Astrocyte (in vitro differentiated cells and primary cell): Measurements from ENCODE around the gene JAK2. TPM values are rescaled to one million over a fixed set of nuclear protein-coding genes. Genes with fewer than 3 reads are reported as not detected.

Experiments
- DNase-seq: peaks from one replicate; pipeline ENCODE4 v3.0.0-alpha.2; 2010; ENCODE audit warnings: low read depth
- FAIRE-seq: peaks from 2 replicates; lab custom pipeline; 2011; peaks lifted over from hg19 to GRCh38; lab: Jason Lieb, UNC
- H2AFZ ChIP-seq: 2 replicates; pipeline ENCODE4 v1.6.0; 2012; ENCODE audit warnings: low read depth, low read length, inconsistent platforms
- H3K27ac ChIP-seq: 2 replicates; pipeline ENCODE4 v1.5.1; 2011; ENCODE audit warnings: low read depth, low read length, inconsistent platforms
- H3K27me3 ChIP-seq: 2 replicates; pipeline ENCODE4 v1.6.0; 2011; ENCODE audit warnings: low read length, inconsistent platforms; ENCODE audit not compliant: insufficient read depth
- H3K36me3 ChIP-seq: 2 replicates; pipeline ENCODE4 v1.5.1; 2011; ENCODE audit warnings: low read length, inconsistent platforms; ENCODE audit not compliant: insufficient read depth
- H3K4me1 ChIP-seq: 2 replicates; pipeline ENCODE4 v1.5.1; 2011; ENCODE audit warnings: low read length, inconsistent platforms; ENCODE audit not compliant: insufficient read depth
- H3K4me2 ChIP-seq: 2 replicates; pipeline ENCODE4 v1.6.0; 2012; ENCODE audit warnings: low read length, inconsistent platforms
- H3K4me3 ChIP-seq: 2 replicates; pipeline ENCODE4 v1.5.1; 2011; ENCODE audit warnings: low read depth, mild to moderate bottlenecking, low read length, inconsistent platforms; ENCODE audit not compliant: insufficient read depth
- H3K79me2 ChIP-seq: 2 replicates; pipeline ENCODE4 v1.6.0; 2012; ENCODE audit warnings: mild to moderate bottlenecking, low read length, inconsistent platforms; ENCODE audit not compliant: insufficient read depth
- H3K9ac ChIP-seq: 2 replicates; pipeline ENCODE4 v1.6.0; 2012; ENCODE audit warnings: mild to moderate bottlenecking, low read length, inconsistent platforms
- H3K9me3 ChIP-seq: 2 replicates; pipeline ENCODE4 v1.5.1; 2012; ENCODE audit warnings: low read depth, mild to moderate bottlenecking, low read length, inconsistent platforms; ENCODE audit not compliant: insufficient read depth
- H4K20me1 ChIP-seq: 2 replicates; pipeline ENCODE4 v1.6.0; 2012; ENCODE audit warnings: low read length, inconsistent platforms; ENCODE audit not compliant: insufficient read depth
- H3K27ac Mint-ChIP-seq: one replicate; pipeline ENCODE4 v1.8.0; 2021; ENCODE audit warnings: mild to moderate bottlenecking, mixed read lengths; ENCODE audit not compliant: unreplicated experiment
- H3K27me3 Mint-ChIP-seq: one replicate; pipeline ENCODE4 v1.8.0; 2021; ENCODE audit warnings: low read depth, mixed read lengths; ENCODE audit not compliant: unreplicated experiment
- H3K36me3 Mint-ChIP-seq: one replicate; pipeline ENCODE4 v1.8.0; 2021; ENCODE audit warnings: low read depth, mixed read lengths; ENCODE audit not compliant: unreplicated experiment
- H3K4me1 Mint-ChIP-seq: one replicate; pipeline ENCODE4 v1.8.0; 2021; ENCODE audit warnings: low read depth, mixed read lengths; ENCODE audit not compliant: unreplicated experiment
- H3K4me3 Mint-ChIP-seq: one replicate; pipeline ENCODE4 v1.8.0; 2021; ENCODE audit warnings: mild to moderate bottlenecking, moderate library complexity, mixed read lengths; ENCODE audit not compliant: unreplicated experiment
- H3K9me3 Mint-ChIP-seq: one replicate; pipeline ENCODE4 v1.8.0; 2021; ENCODE audit warnings: mild to moderate bottlenecking, mixed read lengths; ENCODE audit not compliant: unreplicated experiment
- CTCF ChIP-seq: IDR thresholded peaks from 2 replicates; pipeline ENCODE4 v1.5.1; 2011; ENCODE audit warnings: low read depth, mild to moderate bottlenecking, inconsistent platforms, low read length, moderate library complexity; ENCODE audit not compliant: insufficient read depth
- EZH2 ChIP-seq: IDR thresholded peaks from 2 replicates; pipeline ENCODE4 v1.6.1; 2012; ENCODE audit warnings: mild to moderate bottlenecking, low read length, inconsistent platforms; ENCODE audit not compliant: insufficient read depth
- total RNA-seq: library from RNA; stranded (reverse); gene quantifications from 2 replicates; pipeline ENCODE4 v1.2.1, GENCODE V29; 2021

The JAK2 gene
- total RNA-seq, 1 donor from 2014 or later = 12.3 TPM

DNA sequence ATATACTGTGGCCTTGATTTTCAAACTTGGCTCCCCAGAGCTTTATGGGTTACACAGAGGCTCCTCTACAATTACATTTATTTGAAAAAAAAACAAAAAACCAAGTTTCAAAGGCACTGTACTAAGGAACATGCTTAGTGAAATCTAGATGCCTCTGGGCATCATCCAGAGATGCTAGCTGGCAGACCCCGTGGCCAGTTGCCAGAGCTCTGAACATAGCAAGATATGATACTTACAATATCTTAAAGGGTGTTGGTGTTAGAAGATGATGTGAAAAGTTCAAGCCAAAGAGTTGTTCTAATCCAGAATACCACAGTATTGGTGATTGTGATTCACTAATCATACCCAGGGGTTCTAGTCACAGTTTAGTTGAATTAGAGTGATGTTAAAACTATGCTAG is 87.8 kb downstream of the JAK2 start:
- H3K27me3 Mint-ChIP-seq = no peaks in the 10 kb centered on the region
- no peaks in the 10 kb centered on the region for H3K4me1 Mint-ChIP-seq
- no peaks in the 10 kb centered on the region for H4K20me1 ChIP-seq
- no peaks in the 10 kb centered on the region for H3K4me1 ChIP-seq
- H3K27ac Mint-ChIP-seq = no peak overlapping the region
- H3K4me2 ChIP-seq = no peak overlapping the region
- TF ChIP-seq EZH2 = no peak
- no peak for TF ChIP-seq CTCF
- H3K9ac ChIP-seq = no peak overlapping the region
- H3K79me2 ChIP-seq = no peaks in the 10 kb centered on the region
- H3K9me3 Mint-ChIP-seq = no peaks in the 10 kb centered on the region
- no peak for FAIRE-seq
- H3K27ac ChIP-seq = no peak overlapping the region
- H3K9me3 ChIP-seq = no peaks in the 10 kb centered on the region
- H2AFZ ChIP-seq = no peak overlapping the region
- no peak for DNase-seq
- no peak overlapping the region for H3K4me3 ChIP-seq
- H3K36me3 Mint-ChIP-seq = peaks cover 12% of the 10 kb centered on the region
- H3K36me3 ChIP-seq = peaks cover 30% of the 10 kb centered on the region
- H3K27me3 ChIP-seq = no peaks in the 10 kb centered on the region
- no peak overlapping the region for H3K4me3 Mint-ChIP-seq

DNA sequence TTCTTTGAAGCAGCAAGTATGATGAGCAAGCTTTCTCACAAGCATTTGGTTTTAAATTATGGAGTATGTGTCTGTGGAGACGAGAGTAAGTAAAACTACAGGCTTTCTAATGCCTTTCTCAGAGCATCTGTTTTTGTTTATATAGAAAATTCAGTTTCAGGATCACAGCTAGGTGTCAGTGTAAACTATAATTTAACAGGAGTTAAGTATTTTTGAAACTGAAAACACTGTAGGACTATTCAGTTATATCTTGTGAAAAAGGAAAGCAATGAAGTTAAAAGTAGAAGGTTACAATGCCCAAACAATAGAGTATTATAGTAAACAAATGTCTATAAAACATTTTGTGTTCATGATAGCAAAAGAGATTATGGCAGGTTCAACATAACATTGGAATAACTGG is 88.6 kb downstream of the JAK2 start:
- peaks cover 12% of the 10 kb centered on the region for H3K36me3 Mint-ChIP-seq

More for the DNA sequence above, 88.6 kb downstream of the JAK2 start:
- H3K4me2 ChIP-seq = no peak overlapping the region
- H3K9ac ChIP-seq = no peak overlapping the region
- no peaks in the 10 kb centered on the region for H3K9me3 ChIP-seq
- H3K27ac ChIP-seq = no peak overlapping the region
- TF ChIP-seq EZH2 = no peak
- TF ChIP-seq CTCF = no peak
- H3K27me3 ChIP-seq = no peaks in the 10 kb centered on the region
- Mint-ChIP-seq H3K27ac (no peak overlapping the region), H3K4me3 (no peak overlapping the region), H3K27me3 (no peaks in the 10 kb centered on the region), H3K4me1 (no peaks in the 10 kb centered on the region), H3K9me3 (no peaks in the 10 kb centered on the region)
- no peaks in the 10 kb centered on the region for H3K4me1 ChIP-seq
- H3K4me3 ChIP-seq = no peak overlapping the region
- no peak overlapping the region for H2AFZ ChIP-seq
- H3K79me2 ChIP-seq = no peaks in the 10 kb centered on the region
- DNase-seq (no peak), FAIRE-seq (no peak)
- no peaks in the 10 kb centered on the region for H4K20me1 ChIP-seq
- peaks cover 30% of the 10 kb centered on the region for H3K36me3 ChIP-seq
